Esophagus (tissue), 2 donors: ENCODE data around the gene TWNK. TPM values are rescaled to one million over a fixed set of nuclear protein-coding genes. Genes with fewer than 3 reads are reported as not detected.
"Not testable (repeated sequence)": the region's sequence is repeated elsewhere in the genome, so short reads cannot be mapped to it uniquely, and the experiment has no call there.

Experiments used
- H3K27ac ChIP-seq, 2 donors: one replicate each; pipeline ENCODE4 v1.5.1; 2013; ENCODE audit warnings: low read depth in 2 of 2, mild to moderate bottlenecking in 2 of 2, inconsistent platforms in 1 of 2, low read length in 1 of 2, moderate library complexity in 1 of 2
- H3K27me3 ChIP-seq, 2 donors: one replicate each; pipeline ENCODE4 v1.6.1; 2013; ENCODE audit warnings: low read length in 2 of 2, control low read depth in 1 of 2, mild to moderate bottlenecking in 1 of 2; ENCODE audit not compliant: insufficient read depth in 2 of 2, control insufficient read depth in 1 of 2
- H3K36me3 ChIP-seq, 2 donors: one replicate each; pipeline ENCODE4 v1.6.1; 2013; ENCODE audit warnings: low read length in 1 of 2; ENCODE audit not compliant: control insufficient read depth in 2 of 2, insufficient read depth in 2 of 2
- H3K4me1 ChIP-seq, 2 donors: one replicate each; pipeline ENCODE4 v1.6.1; 2013; ENCODE audit warnings: low read length in 1 of 2; ENCODE audit not compliant: control insufficient read depth in 2 of 2, insufficient read depth in 2 of 2
- H3K4me3 ChIP-seq, 2 donors: one replicate each; pipeline ENCODE4 v1.5.1; 2013; ENCODE audit warnings: low read length in 2 of 2, mild to moderate bottlenecking in 2 of 2, low read depth in 1 of 2, moderate library complexity in 1 of 2
- H3K9me3 ChIP-seq, 2 donors: one replicate each; pipeline ENCODE4 v1.6.1; 2013; ENCODE audit warnings: mild to moderate bottlenecking in 2 of 2, low read depth in 1 of 2, low read length in 1 of 2, moderate library complexity in 1 of 2; ENCODE audit not compliant: control insufficient read depth in 2 of 2, insufficient read depth in 1 of 2
- WGBS, 2 donors: extraction: QIAGEN DNeasy Blood & Tissue Kit; methylation state at CpG; one replicate each; pipeline ENCODE4 v1.1.7; 2013; 5-methylcytosine and 5-hydroxymethylcytosine counted together
- polyA plus RNA-seq, 2 donors: library from polyadenylated mRNA; stranded (reverse); fragments of 200-250 nt; gene quantifications; one replicate each; pipeline ENCODE4 v1.2.3, GENCODE V29; 2013
- donor health status: healthy with polysubstance abuse.
- donor health status: Bipolar disorder and iron deficiency.

TWNK gene
- polyA plus RNA-seq, 2 donors, result 3.6 to 7.1 TPM

GRCh38 chr10:101034404-101034803, 47.1 kb downstream of the TWNK start:
- H3K27me3 ChIP-seq, H3K9me3 ChIP-seq, H3K4me3 ChIP-seq, H3K27ac ChIP-seq: not testable (repeated sequence)
- Histone ChIP-seq H3K4me1 (peaks cover 3 to 11% of the 10 kb centered on the region in 2 donors), H3K36me3 (peaks cover 7 to 20% of the 10 kb centered on the region in 2 donors)
- WGBS, 2 donors, result 83 to 95% methylated on average over 4 of the region's 4 CpGs

DNA sequence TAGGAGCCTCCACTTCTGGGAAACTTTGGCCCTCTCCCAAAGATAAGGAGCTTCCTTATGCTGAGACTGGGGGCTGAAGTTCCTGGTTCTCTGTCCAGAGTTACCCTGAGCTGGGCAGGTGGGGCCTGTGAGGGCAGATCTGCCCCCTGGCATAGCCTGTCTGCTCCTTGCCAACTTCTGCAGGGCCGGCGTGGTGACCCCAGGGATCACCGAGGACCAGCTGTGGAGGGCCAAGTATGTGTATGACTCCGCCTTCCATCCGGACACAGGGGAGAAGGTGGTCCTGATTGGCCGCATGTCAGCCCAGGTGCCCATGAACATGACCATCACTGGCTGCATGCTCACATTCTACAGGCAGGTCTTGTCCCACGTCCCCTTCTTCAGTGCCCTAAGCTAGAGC, 48.0 kb downstream of the TWNK start:
- no peaks in the 10 kb centered on the region for H3K9me3 ChIP-seq
- H3K27me3 ChIP-seq, result no peaks in the 10 kb centered on the region
- no peak overlapping the region for H3K27ac ChIP-seq
- 90 to 92% methylated on average over 7 of the region's 7 CpGs for WGBS, 2 donors
- peaks cover 3 to 11% of the 10 kb centered on the region in 2 donors for H3K4me1 ChIP-seq
- H3K4me3 ChIP-seq, result no peak overlapping the region
- H3K36me3 ChIP-seq, result peaks cover 7 to 22% of the 10 kb centered on the region in 2 donors

DNA sequence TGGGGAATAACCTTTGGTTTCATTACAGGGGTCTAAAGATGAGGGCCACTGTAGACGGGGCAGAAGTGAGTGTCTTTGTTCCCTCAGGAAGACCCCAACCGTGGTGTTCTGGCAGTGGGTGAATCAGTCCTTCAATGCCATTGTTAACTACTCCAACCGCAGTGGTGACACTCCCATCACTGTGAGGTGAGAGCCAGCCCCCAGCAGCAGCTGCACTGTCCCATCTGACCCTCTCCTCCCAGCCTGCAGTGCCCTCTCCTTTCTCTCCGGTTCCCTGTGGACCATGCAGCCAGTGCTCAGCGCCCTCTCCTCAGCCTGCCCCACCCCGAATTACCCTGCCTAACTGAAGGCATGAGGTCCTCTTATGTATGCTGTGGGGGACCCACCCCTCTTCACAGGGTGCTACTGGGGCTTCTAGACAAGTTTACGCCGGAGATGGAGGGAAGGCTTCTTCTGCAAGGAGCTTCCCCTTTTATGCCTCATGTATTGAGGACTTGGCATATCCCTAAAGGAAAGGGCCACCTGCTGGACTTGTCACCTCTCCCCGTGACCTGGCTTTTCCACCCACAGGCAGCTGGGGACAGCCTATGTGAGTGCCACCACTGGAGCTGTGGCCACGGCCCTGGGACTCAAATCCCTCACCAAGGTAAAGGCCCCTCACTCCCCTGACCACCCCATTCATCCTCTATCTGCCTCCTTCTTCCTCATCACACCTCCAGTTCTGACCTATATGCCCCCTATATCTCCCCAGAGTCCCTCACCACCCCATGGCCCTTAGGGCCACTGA, 48.8 kb downstream of the TWNK start:
- Histone ChIP-seq H3K4me1 (peaks cover 3 to 9% of the 10 kb centered on the region in 2 donors), H3K27me3 (no peaks in the 10 kb centered on the region), H3K4me3 (no peak overlapping the region), H3K9me3 (no peaks in the 10 kb centered on the region), H3K27ac (no peak overlapping the region), H3K36me3 (peaks cover 7 to 22% of the 10 kb centered on the region in 2 donors)
- 83 to 85% methylated on average over 9 to 10 of the region's 10 CpGs for WGBS, 2 donors

DNA sequence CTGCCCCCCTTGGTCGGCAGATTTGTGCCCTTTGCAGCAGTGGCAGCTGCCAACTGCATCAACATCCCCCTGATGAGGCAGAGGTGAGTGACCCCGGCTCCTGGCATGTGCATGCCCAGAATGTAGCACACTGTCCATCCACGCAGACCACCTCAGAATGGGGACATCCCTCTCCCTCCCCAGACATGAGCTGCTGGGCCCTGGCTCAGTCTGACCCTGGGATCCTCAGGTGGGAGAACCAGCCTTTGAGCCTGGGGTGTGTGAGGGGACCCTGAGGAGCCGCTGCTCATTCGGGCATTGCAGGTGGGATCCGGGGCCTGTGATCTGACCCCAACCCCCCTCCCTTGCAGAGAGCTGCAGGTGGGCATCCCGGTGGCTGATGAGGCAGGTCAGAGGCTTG, 49.4 kb downstream of the TWNK start:
- Histone ChIP-seq H3K36me3 (peaks cover 7 to 22% of the 10 kb centered on the region in 2 donors), H3K27ac (no peak overlapping the region), H3K4me3 (no peak overlapping the region), H3K4me1 (peaks cover 3 to 7% of the 10 kb centered on the region in 2 donors), H3K27me3 (no peaks in the 10 kb centered on the region), H3K9me3 (no peaks in the 10 kb centered on the region)
- 78 to 81% methylated on average over 7 of the region's 7 CpGs for WGBS, 2 donors

- H3K4me3 ChIP-seq, result no peak overlapping the region
- WGBS, 2 donors, result 68 to 81% methylated on average over 5 of the region's 5 CpGs
- peaks cover 7 to 22% of the 10 kb centered on the region in 2 donors for H3K36me3 ChIP-seq
- no peak overlapping the region for H3K27ac ChIP-seq
- H3K4me1 ChIP-seq, result peaks cover 0 to 6% of the 10 kb centered on the region in 2 donors
- H3K9me3 ChIP-seq, result no peaks in the 10 kb centered on the region
- H3K27me3 ChIP-seq, result no peaks in the 10 kb centered on the region
These were observed 51.1 kb downstream of the TWNK start for GRCh38 chr10:101038484-101038883.

GRCh38 chr10:101040061-101040460, 52.7 kb downstream of the TWNK start:
- H3K36me3 ChIP-seq, result peaks cover 6 to 22% of the 10 kb centered on the region in 2 donors

GRCh38 chr10:101040851-101041250, 53.5 kb downstream of the TWNK start:
- H3K4me3 ChIP-seq, result no peak overlapping the region
- no peaks in the 10 kb centered on the region for H3K9me3 ChIP-seq
- no peaks in the 10 kb centered on the region for H3K27me3 ChIP-seq
- peaks cover 0 to 7% of the 10 kb centered on the region in 2 donors for H3K4me1 ChIP-seq
- H3K27ac ChIP-seq, result no peak overlapping the region
- WGBS, 2 donors, result 38 to 40% methylated on average over 2 of the region's 2 CpGs
- peaks cover 3 to 18% of the 10 kb centered on the region in 2 donors for H3K36me3 ChIP-seq

More at GRCh38 chr10:101040061-101040460, 52.7 kb downstream of the TWNK start:
- 94 to 95% methylated on average over 3 of the region's 3 CpGs for WGBS, 2 donors
- no peak overlapping the region for H3K27ac ChIP-seq
- no peaks in the 10 kb centered on the region for H3K9me3 ChIP-seq
- peaks cover 0 to 7% of the 10 kb centered on the region in 2 donors for H3K4me1 ChIP-seq
- H3K4me3 ChIP-seq, result no peak overlapping the region
- no peaks in the 10 kb centered on the region for H3K27me3 ChIP-seq

- WGBS, 2 donors, result 24% methylated on average over 6 of the region's 6 CpGs
- Histone ChIP-seq H3K36me3 (peaks cover 3 to 14% of the 10 kb centered on the region in 2 donors), H3K27ac (no peak overlapping the region), H3K9me3 (no peaks in the 10 kb centered on the region), H3K4me3 (no peak overlapping the region), H3K27me3 (no peaks in the 10 kb centered on the region), H3K4me1 (peaks cover 0 to 7% of the 10 kb centered on the region in 2 donors)
These were observed 54.0 kb downstream of the TWNK start for GRCh38 chr10:101041252-101041761.

- H3K4me1 ChIP-seq, result peaks cover 0 to 7% of the 10 kb centered on the region in 2 donors
- 62% methylated on average over 4 of the region's 4 CpGs for WGBS, 2 donors
- peaks cover 3 to 14% of the 10 kb centered on the region in 2 donors for H3K36me3 ChIP-seq
- H3K27ac ChIP-seq, result peak overlapping the region; percentile 94 to 95
- H3K27me3 ChIP-seq, result no peaks in the 10 kb centered on the region
- H3K4me3 ChIP-seq, result peak overlapping the region; percentile 55 to 59
- no peaks in the 10 kb centered on the region for H3K9me3 ChIP-seq
These were observed 54.8 kb downstream of the TWNK start for GRCh38 chr10:101042118-101042517.
